ENCODE data around the gene HHEX.
"Not testable (repeated sequence)": the region's sequence is repeated elsewhere in the genome, so short reads cannot be mapped to it uniquely, and the experiment has no call there.

Gene HHEX

GRCh38 chr10:92689663-92690210 lies at the start of gene HHEX:
HHEX (plus strand) TSS chr10:92689955; CDS start chr10:92689987, 32 bp downstream.
- FAIRE-seq: no peak

- FAIRE-seq: no peak
Measured at GRCh38 chr10:92640107-92640506, 49.6 kb upstream of the HHEX start.

GRCh38 chr10:92641492-92641891 lies 48.3 kb upstream of the HHEX start:
- no peak for FAIRE-seq

- no peak for FAIRE-seq
Measured at GRCh38 chr10:92644921-92645320, 44.8 kb upstream of the HHEX start.

- not testable (repeated sequence) for FAIRE-seq
Measured at GRCh38 chr10:92650864-92651263, 38.9 kb upstream of the HHEX start.

GRCh38 chr10:92655426-92655825 lies 34.3 kb upstream of the HHEX start:
- FAIRE-seq: no peak

- FAIRE-seq: no peak
Measured at GRCh38 chr10:92656266-92656961, 33.3 kb upstream of the HHEX start.

GRCh38 chr10:92657024-92657423 lies 32.7 kb upstream of the HHEX start:
- no peak for FAIRE-seq

GRCh38 chr10:92662848-92663247 lies 26.9 kb upstream of the HHEX start:
- no peak for FAIRE-seq

- FAIRE-seq: no peak
Measured at GRCh38 chr10:92664322-92664721, 25.4 kb upstream of the HHEX start.

- no peak for FAIRE-seq
Measured at GRCh38 chr10:92667078-92667477, 22.7 kb upstream of the HHEX start.

- no peak for FAIRE-seq
Measured at GRCh38 chr10:92677708-92678107, 12.0 kb upstream of the HHEX start.

GRCh38 chr10:92678206-92678605 lies 11.5 kb upstream of the HHEX start:
- FAIRE-seq: no peak

GRCh38 chr10:92681306-92681834 lies 8.4 kb upstream of the HHEX start:
- no peak for FAIRE-seq

- no peak for FAIRE-seq
Measured at GRCh38 chr10:92688573-92688926, 1.2 kb upstream of the HHEX start.

GRCh38 chr10:92688927-92689662 lies 660 bp upstream of the HHEX start:
- no peak for FAIRE-seq

GRCh38 chr10:92690211-92690914 lies 608 bp downstream of the HHEX start:
- no peak for FAIRE-seq

GRCh38 chr10:92690915-92691590 lies 1.3 kb downstream of the HHEX start:
- no peak for FAIRE-seq

- FAIRE-seq: no peak
Measured at GRCh38 chr10:92691591-92692079, 1.9 kb downstream of the HHEX start.

- no peak for FAIRE-seq
Measured at GRCh38 chr10:92692080-92692671, 2.4 kb downstream of the HHEX start.

GRCh38 chr10:92692697-92693533 lies 3.2 kb downstream of the HHEX start:
- peak; percentile 68 for FAIRE-seq
